GM10266 (cell line): ENCODE data around the gene COX11.

Experiments used
- DNase-seq: peaks from one replicate; pipeline ENCODE4 v3.0.0; 2012; ENCODE audit errors: extremely low spot score
- CTCF ChIP-seq: IDR thresholded peaks from 2 replicates; pipeline ENCODE4 v1.5.1; 2012; ENCODE audit warnings: mild to moderate bottlenecking, low read depth; ENCODE audit not compliant: control insufficient read depth, insufficient read depth; ENCODE audit errors: missing control alignments

The COX11 gene

GRCh38 chr17:54991567-54991966 lies 23.1 kb upstream of the COX11 start:
- no peak for TF ChIP-seq CTCF
- no peak for DNase-seq

- no peak for TF ChIP-seq CTCF
- DNase-seq, result no peak
These were observed 21.7 kb upstream of the COX11 start for GRCh38 chr17:54990118-54990517.

GRCh38 chr17:54985476-54985875 lies 17.0 kb upstream of the COX11 start:
- DNase-seq, result no peak
- no peak for TF ChIP-seq CTCF

GRCh38 chr17:54983260-54983659 lies 14.8 kb upstream of the COX11 start:
- no peak for DNase-seq
- no peak for TF ChIP-seq CTCF

GRCh38 chr17:54982399-54982798 lies 13.9 kb upstream of the COX11 start:
- DNase-seq, result no peak
- no peak for TF ChIP-seq CTCF

- no peak for TF ChIP-seq CTCF
- no peak for DNase-seq
These were observed 11.9 kb upstream of the COX11 start for GRCh38 chr17:54980375-54980774.

- DNase-seq, result no peak
- no peak for TF ChIP-seq CTCF
These were observed 11.2 kb upstream of the COX11 start for GRCh38 chr17:54979657-54980056.
